OCI-LY3 (cell line): Measurements from ENCODE around the gene PPIH.

Source experiments
- H2AFZ ChIP-seq: fragments of 200-600, 300-600 bp; shearing (Covaris generic); 2 replicates; pipeline ENCODE4 v1.6.0; 2014; ENCODE audit warnings: antibody characterized with exemption, low read depth, low read length
- H3K27ac ChIP-seq: fragments of 200-600, 300-600 bp; sonication (generic); 2 replicates; pipeline ENCODE4 v1.5.1; 2014; ENCODE audit warnings: mild to moderate bottlenecking, low read length, moderate library complexity, mixed read lengths
- H3K27me3 ChIP-seq: fragments of 200-600, 300-600 bp; sonication (generic); 2 replicates; pipeline ENCODE4 v1.6.1; 2014; ENCODE audit warnings: low read depth, low read length, mixed read lengths
- H3K36me3 ChIP-seq: fragments of 200-600, 300-600 bp; sonication (generic); replicated peaks from 2 replicates; pipeline ENCODE3; 2014; ENCODE audit warnings: low read depth, low read length, mixed read lengths
- H3K4me1 ChIP-seq: fragments of 300-600, 200-600 bp; sonication (generic); 2 replicates; pipeline ENCODE4 v1.6.1; 2014; ENCODE audit warnings: low read length, mixed read lengths
- H3K4me2 ChIP-seq: fragments of 200-600, 300-600 bp; sonication (generic); 2 replicates; pipeline ENCODE4 v1.6.1; 2014; ENCODE audit warnings: low read length, mixed read lengths
- H3K4me3 ChIP-seq: fragments of 300-600, 200-600 bp; sonication (generic); 2 replicates; pipeline ENCODE4 v1.5.1; 2014; ENCODE audit warnings: antibody characterized with exemption, mild to moderate bottlenecking, low read length, moderate library complexity
- H3K79me2 ChIP-seq: fragments of 300-600, 200-600 bp; shearing (Covaris generic); 2 replicates; pipeline ENCODE4 v1.6.1; 2014; ENCODE audit warnings: mild to moderate bottlenecking, low read length, mixed read lengths
- H3K9ac ChIP-seq: fragments of 300-600, 200-600 bp; shearing (Covaris generic); 2 replicates; pipeline ENCODE4 v1.6.0; 2014; ENCODE audit warnings: mild to moderate bottlenecking, low read length, moderate library complexity
- H3K9me3 ChIP-seq: fragments of 200-600, 300-600 bp; shearing (Covaris generic); 2 replicates; pipeline ENCODE4 v1.6.1; 2014; ENCODE audit warnings: low read length, mixed read lengths; ENCODE audit not compliant: insufficient read depth
- H4K20me1 ChIP-seq: fragments of 200-600, 300-600 bp; sonication (generic); 2 replicates; pipeline ENCODE4 v1.6.1; 2016; ENCODE audit warnings: low read length, mixed read lengths; ENCODE audit not compliant: insufficient read depth
- EZH2phosphoT487 ChIP-seq: fragments of 200-600 bp; shearing (Covaris generic); IDR thresholded peaks from 2 replicates; pipeline ENCODE4 v1.6.1; 2018; ENCODE audit warnings: antibody characterized with exemption, mixed run types, low read depth
- TF ChIP-seq, protein P1 (sequence below): fragments of 200-600, 300-600 bp; sonication (generic); IDR thresholded peaks from 2 replicates; pipeline ENCODE4 v1.5.1; 2014; ENCODE audit warnings: antibody characterized with exemption, low read length, low read depth

Gene PPIH

DNA sequence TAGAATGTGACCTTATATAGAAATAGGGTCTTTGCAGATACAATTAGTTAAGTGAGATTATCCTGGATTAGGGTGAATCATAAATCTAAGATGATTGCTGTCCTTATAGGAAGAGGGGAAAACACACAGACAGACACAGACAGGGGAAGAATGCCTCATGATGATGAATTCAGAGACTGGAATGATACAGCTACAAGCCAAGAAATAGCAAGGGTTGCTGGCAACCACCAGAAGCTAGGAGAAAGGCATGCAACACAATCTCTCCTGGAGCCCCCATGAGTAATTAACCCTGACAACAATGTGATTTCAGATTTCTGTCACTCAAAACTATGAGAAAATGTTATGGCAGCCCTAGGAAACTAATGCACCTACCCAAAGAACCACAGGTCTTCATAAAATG, 19.1 kb upstream of the PPIH start:
- no peak overlapping the region for H3K4me3 ChIP-seq
- no peaks in the 10 kb centered on the region for H3K79me2 ChIP-seq
- H3K36me3 ChIP-seq = no peaks in the 10 kb centered on the region
- TF ChIP-seq, protein P1, sequence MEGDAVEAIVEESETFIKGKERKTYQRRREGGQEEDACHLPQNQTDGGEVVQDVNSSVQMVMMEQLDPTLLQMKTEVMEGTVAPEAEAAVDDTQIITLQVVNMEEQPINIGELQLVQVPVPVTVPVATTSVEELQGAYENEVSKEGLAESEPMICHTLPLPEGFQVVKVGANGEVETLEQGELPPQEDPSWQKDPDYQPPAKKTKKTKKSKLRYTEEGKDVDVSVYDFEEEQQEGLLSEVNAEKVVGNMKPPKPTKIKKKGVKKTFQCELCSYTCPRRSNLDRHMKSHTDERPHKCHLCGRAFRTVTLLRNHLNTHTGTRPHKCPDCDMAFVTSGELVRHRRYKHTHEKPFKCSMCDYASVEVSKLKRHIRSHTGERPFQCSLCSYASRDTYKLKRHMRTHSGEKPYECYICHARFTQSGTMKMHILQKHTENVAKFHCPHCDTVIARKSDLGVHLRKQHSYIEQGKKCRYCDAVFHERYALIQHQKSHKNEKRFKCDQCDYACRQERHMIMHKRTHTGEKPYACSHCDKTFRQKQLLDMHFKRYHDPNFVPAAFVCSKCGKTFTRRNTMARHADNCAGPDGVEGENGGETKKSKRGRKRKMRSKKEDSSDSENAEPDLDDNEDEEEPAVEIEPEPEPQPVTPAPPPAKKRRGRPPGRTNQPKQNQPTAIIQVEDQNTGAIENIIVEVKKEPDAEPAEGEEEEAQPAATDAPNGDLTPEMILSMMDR = no peak
- TF ChIP-seq EZH2phosphoT487 = no peak
- H4K20me1 ChIP-seq = no peaks in the 10 kb centered on the region
- no peak overlapping the region for H3K4me2 ChIP-seq
- no peaks in the 10 kb centered on the region for H3K27me3 ChIP-seq
- H3K9me3 ChIP-seq = no peaks in the 10 kb centered on the region
- no peaks in the 10 kb centered on the region for H3K4me1 ChIP-seq
- H3K27ac ChIP-seq = no peak overlapping the region
- H2AFZ ChIP-seq = no peak overlapping the region
- H3K9ac ChIP-seq = no peak overlapping the region

DNA sequence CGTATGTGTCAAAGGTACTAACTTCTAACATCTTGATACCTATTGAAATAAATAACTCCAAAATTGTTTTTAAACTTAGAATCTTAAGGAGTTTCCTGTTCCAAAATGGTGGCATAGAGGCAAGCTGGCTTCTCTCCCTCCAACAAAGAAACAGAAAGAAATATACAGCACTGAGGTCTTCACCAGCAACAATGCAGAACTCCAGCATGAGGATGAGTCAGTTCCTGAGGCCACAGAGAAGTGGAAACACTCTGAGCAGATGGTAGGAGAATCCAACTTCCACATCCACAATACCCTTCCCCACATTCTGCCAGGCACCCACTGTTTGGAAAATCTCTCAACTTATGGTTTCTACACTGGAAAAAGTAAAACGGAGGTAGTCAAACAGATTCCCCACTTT, 12.2 kb upstream of the PPIH start:
- H3K4me3 ChIP-seq = no peak overlapping the region
- TF ChIP-seq, protein P1 = no peak
- TF ChIP-seq EZH2phosphoT487 = no peak
- H3K27me3 ChIP-seq = no peaks in the 10 kb centered on the region
- H4K20me1 ChIP-seq = no peaks in the 10 kb centered on the region
- H3K79me2 ChIP-seq = no peaks in the 10 kb centered on the region
- no peak overlapping the region for H3K4me2 ChIP-seq
- H3K9me3 ChIP-seq = no peaks in the 10 kb centered on the region
- H3K27ac ChIP-seq = no peak overlapping the region
- no peaks in the 10 kb centered on the region for H3K4me1 ChIP-seq
- H2AFZ ChIP-seq = no peak overlapping the region
- H3K36me3 ChIP-seq = no peaks in the 10 kb centered on the region
- no peak overlapping the region for H3K9ac ChIP-seq

DNA sequence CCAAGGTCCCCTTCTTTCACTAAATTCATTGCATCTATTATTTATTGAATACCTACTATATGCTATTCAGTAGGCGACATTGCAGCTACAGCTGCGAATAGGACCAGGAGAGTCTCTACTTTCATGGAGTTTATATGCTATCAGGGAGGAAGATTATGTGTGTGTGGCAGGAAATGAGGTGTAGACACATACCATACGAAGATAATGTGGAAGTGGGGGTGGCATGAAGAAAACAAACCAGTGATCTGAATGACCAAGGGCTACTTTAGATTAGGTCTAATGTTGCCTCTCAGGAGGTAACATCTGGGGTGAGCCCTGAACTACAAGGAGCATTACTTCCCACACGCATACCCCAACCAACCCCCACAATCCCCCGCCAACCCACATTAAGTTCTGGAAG, 1.0 kb upstream of the PPIH start:
- Histone ChIP-seq H3K36me3 (peaks cover 14% of the 10 kb centered on the region), H3K4me1 (peaks cover 12% of the 10 kb centered on the region), H2AFZ (peak overlapping the region; percentile 81), H3K4me2 (peak overlapping the region; percentile 85), H3K9ac (peak overlapping the region; percentile 77), H3K27me3 (no peaks in the 10 kb centered on the region), H3K79me2 (peaks cover 33% of the 10 kb centered on the region), H3K4me3 (peak overlapping the region; percentile 93), H3K9me3 (no peaks in the 10 kb centered on the region), H4K20me1 (no peaks in the 10 kb centered on the region), H3K27ac (no peak overlapping the region)
- TF ChIP-seq, protein P1 = no peak
- TF ChIP-seq EZH2phosphoT487 = no peak

DNA sequence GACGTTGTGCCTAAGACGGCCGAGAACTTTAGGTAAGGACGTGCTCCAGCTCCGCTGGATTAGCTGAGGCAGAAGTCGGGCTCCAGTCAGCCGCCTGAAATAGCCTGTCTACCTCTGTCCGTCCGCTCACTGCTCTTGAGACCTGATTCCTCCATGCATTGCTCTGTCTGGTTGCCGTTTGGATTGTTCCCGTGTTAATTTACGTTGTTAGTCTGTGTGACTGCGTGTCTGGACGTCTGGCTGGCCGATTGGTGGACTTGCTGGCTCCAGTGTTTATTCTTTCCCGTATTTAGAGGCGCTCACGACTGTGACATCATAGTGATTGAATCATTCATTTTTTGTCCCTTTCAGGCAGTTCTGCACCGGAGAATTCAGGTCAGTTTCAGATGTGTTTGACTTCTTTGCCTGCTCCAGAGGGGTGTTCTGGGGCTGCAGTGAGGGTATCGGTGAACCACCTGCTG, 684 bp downstream of the PPIH start:
- Histone ChIP-seq H3K79me2 (peaks cover 33% of the 10 kb centered on the region), H2AFZ (no peak overlapping the region), H3K4me2 (peak overlapping the region; percentile 89), H3K27ac (0 out of 2 replicates have a peak overlapping the region, but pooled peaks have one; percentile 43), H3K36me3 (peaks cover 14% of the 10 kb centered on the region), H3K27me3 (no peaks in the 10 kb centered on the region), H3K4me3 (peak overlapping the region; percentile 93), H3K4me1 (peaks cover 12% of the 10 kb centered on the region), H3K9ac (peak overlapping the region; percentile 77), H3K9me3 (no peaks in the 10 kb centered on the region), H4K20me1 (no peaks in the 10 kb centered on the region)
- no peak for TF ChIP-seq EZH2phosphoT487
- TF ChIP-seq, protein P1 = no peak
